ENCODE results near the gene OBSL1.

OBSL1 gene

GRCh38 chr2:219612577-219613286 is 41.4 kb upstream of the OBSL1 start:
- Histone ChIP-seq H3K9me3 (ENCODE audit: control insufficient read depth, insufficient read depth, low read length) (no peaks in the 10 kb centered on the region), H3K36me3 (ENCODE audit: control insufficient read depth, insufficient read depth, low read length) (peaks cover 5% of the 10 kb centered on the region), H3K27ac (ENCODE audit: low read length) (no peak overlapping the region), H3K4me3 (ENCODE audit: low read length) (no peak overlapping the region), H3K27me3 (ENCODE audit: control insufficient read depth, insufficient read depth, low read length) (no peaks in the 10 kb centered on the region), H3K4me1 (ENCODE audit: control insufficient read depth, insufficient read depth, low read length) (no peaks in the 10 kb centered on the region; the same call in 1 of the 2 replicates)
- no peak for DNase-seq (ENCODE audit: low read depth, low spot score)
- 100% methylated on average over 1 of the region's 15 CpGs for WGBS (ENCODE audit: insufficient coverage, insufficient read length)

GRCh38 chr2:219611866-219612576 is 40.7 kb upstream of the OBSL1 start:
- no peaks in the 10 kb centered on the region for H3K9me3 ChIP-seq (ENCODE audit: control insufficient read depth, insufficient read depth, low read length)
- peaks cover 5% of the 10 kb centered on the region for H3K36me3 ChIP-seq (ENCODE audit: control insufficient read depth, insufficient read depth, low read length)
- H3K4me3 ChIP-seq (ENCODE audit: low read length) = no peak overlapping the region
- no peak for DNase-seq (ENCODE audit: low read depth, low spot score)
- H3K27ac ChIP-seq (ENCODE audit: low read length) = no peak overlapping the region
- no peaks in the 10 kb centered on the region for H3K27me3 ChIP-seq (ENCODE audit: control insufficient read depth, insufficient read depth, low read length)
- whole genome bisulfite sequencing (ENCODE audit: insufficient coverage, insufficient read length) = no CpG with 5 or more reads among the region's 12 CpGs
- no peaks in the 10 kb centered on the region; the same call in 1 of the 2 replicates for H3K4me1 ChIP-seq (ENCODE audit: control insufficient read depth, insufficient read depth, low read length)

GRCh38 chr2:219611306-219611705 is 40.0 kb upstream of the OBSL1 start:
- H3K9me3 ChIP-seq (ENCODE audit: control insufficient read depth, insufficient read depth, low read length) = no peaks in the 10 kb centered on the region
- WGBS (ENCODE audit: insufficient coverage, insufficient read length) = no CpG with 5 or more reads among the region's 9 CpGs
- H3K4me3 ChIP-seq (ENCODE audit: low read length) = no peak overlapping the region
- H3K27me3 ChIP-seq (ENCODE audit: control insufficient read depth, insufficient read depth, low read length) = no peaks in the 10 kb centered on the region
- no peaks in the 10 kb centered on the region; the same call in 1 of the 2 replicates for H3K4me1 ChIP-seq (ENCODE audit: control insufficient read depth, insufficient read depth, low read length)
- DNase-seq (ENCODE audit: low read depth, low spot score) = no peak
- H3K36me3 ChIP-seq (ENCODE audit: control insufficient read depth, insufficient read depth, low read length) = peaks cover 8% of the 10 kb centered on the region
- no peak overlapping the region for H3K27ac ChIP-seq (ENCODE audit: low read length)

DNA sequence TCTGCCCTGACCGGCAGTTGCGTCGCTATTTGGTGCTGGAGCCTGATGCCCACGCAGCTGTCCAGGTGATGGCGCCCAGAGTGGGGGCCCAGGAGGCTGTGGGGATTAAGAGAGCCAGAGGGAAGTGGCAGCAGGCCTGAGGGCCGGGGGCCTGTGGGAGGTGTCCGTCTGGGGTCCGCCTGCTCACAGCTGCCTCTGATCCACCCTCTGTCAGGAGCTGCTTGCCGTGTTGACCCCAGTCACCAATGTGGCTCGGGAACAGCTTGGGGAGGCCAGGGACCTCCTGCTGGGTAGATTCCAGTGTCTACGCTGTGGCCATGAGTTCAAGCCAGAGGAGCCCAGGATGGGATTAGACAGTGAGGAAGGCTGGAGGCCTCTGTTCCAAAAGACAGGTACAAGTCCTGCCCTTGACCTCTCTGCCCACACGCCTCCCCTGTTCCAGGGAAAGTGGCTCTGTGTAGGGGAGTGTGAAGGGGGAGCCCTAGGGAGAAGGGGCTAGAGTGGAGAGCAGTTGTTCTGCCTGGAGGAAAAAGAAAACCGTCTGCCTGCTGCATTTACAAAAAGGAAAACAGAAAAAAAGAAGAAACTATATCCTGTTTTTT is 37.9 kb upstream of the OBSL1 start:
- DNase-seq (ENCODE audit: low read depth, low spot score) = no peak
- Histone ChIP-seq H3K4me1 (ENCODE audit: control insufficient read depth, insufficient read depth, low read length) (no peaks in the 10 kb centered on the region; the same call in 1 of the 2 replicates), H3K4me3 (ENCODE audit: low read length) (no peak overlapping the region), H3K27me3 (ENCODE audit: control insufficient read depth, insufficient read depth, low read length) (no peaks in the 10 kb centered on the region), H3K36me3 (ENCODE audit: control insufficient read depth, insufficient read depth, low read length) (peaks cover 12% of the 10 kb centered on the region), H3K27ac (ENCODE audit: low read length) (no peak overlapping the region), H3K9me3 (ENCODE audit: control insufficient read depth, insufficient read depth, low read length) (no peaks in the 10 kb centered on the region)
- no CpG with 5 or more reads among the region's 13 CpGs for WGBS (ENCODE audit: insufficient coverage, insufficient read length)

- no peak overlapping the region for H3K27ac ChIP-seq (ENCODE audit: low read length)
- peaks cover 9% of the 10 kb centered on the region for H3K36me3 ChIP-seq (ENCODE audit: control insufficient read depth, insufficient read depth, low read length)
- no peaks in the 10 kb centered on the region; the same call in 1 of the 2 replicates for H3K4me1 ChIP-seq (ENCODE audit: control insufficient read depth, insufficient read depth, low read length)
- H3K4me3 ChIP-seq (ENCODE audit: low read length) = no peak overlapping the region
- H3K27me3 ChIP-seq (ENCODE audit: control insufficient read depth, insufficient read depth, low read length) = no peaks in the 10 kb centered on the region
- no CpG with 5 or more reads among the region's 15 CpGs for WGBS (ENCODE audit: insufficient coverage, insufficient read length)
- no peak for DNase-seq (ENCODE audit: low read depth, low spot score)
- no peaks in the 10 kb centered on the region for H3K9me3 ChIP-seq (ENCODE audit: control insufficient read depth, insufficient read depth, low read length)
Observed at GRCh38 chr2:219608399-219608964, 37.1 kb upstream of the OBSL1 start.

DNA sequence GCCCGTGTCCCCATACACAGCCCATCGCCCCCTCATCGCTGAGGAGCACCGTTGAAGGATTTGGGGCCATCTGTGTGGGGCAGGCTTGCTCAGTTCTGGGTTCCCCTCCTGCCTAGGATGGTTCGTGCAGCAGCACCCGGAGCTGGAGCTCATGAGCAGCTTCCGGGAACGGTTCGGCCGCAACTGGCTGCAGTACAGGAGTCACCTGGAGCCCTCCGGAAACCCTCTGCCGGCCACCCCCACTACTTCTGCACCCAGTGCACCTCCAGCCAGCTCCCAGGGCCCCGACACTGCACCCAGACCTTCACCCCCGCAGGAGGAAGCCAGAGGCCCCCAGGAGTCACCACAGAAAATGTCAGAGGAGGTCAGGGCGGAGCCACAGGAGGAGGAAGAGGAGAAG is 36.6 kb upstream of the OBSL1 start:
- no peaks in the 10 kb centered on the region for H3K9me3 ChIP-seq (ENCODE audit: control insufficient read depth, insufficient read depth, low read length)
- no CpG with 5 or more reads among the region's 15 CpGs for WGBS (ENCODE audit: insufficient coverage, insufficient read length)
- H3K27me3 ChIP-seq (ENCODE audit: control insufficient read depth, insufficient read depth, low read length) = no peaks in the 10 kb centered on the region
- peaks cover 9% of the 10 kb centered on the region for H3K36me3 ChIP-seq (ENCODE audit: control insufficient read depth, insufficient read depth, low read length)
- H3K4me3 ChIP-seq (ENCODE audit: low read length) = no peak overlapping the region
- DNase-seq (ENCODE audit: low read depth, low spot score) = no peak
- no peak overlapping the region for H3K27ac ChIP-seq (ENCODE audit: low read length)
- H3K4me1 ChIP-seq (ENCODE audit: control insufficient read depth, insufficient read depth, low read length) = no peaks in the 10 kb centered on the region; the same call in 1 of the 2 replicates

- Histone ChIP-seq H3K27ac (ENCODE audit: low read length) (no peak overlapping the region), H3K27me3 (ENCODE audit: control insufficient read depth, insufficient read depth, low read length) (no peaks in the 10 kb centered on the region), H3K36me3 (ENCODE audit: control insufficient read depth, insufficient read depth, low read length) (peaks cover 16% of the 10 kb centered on the region), H3K4me3 (ENCODE audit: low read length) (no peak overlapping the region), H3K4me1 (ENCODE audit: control insufficient read depth, insufficient read depth, low read length) (no peaks in the 10 kb centered on the region), H3K9me3 (ENCODE audit: control insufficient read depth, insufficient read depth, low read length) (no peaks in the 10 kb centered on the region)
- WGBS (ENCODE audit: insufficient coverage, insufficient read length) = no CpG with 5 or more reads among the region's 6 CpGs
- DNase-seq (ENCODE audit: low read depth, low spot score) = no peak
Observed at GRCh38 chr2:219605607-219605954, 34.2 kb upstream of the OBSL1 start.

DNA sequence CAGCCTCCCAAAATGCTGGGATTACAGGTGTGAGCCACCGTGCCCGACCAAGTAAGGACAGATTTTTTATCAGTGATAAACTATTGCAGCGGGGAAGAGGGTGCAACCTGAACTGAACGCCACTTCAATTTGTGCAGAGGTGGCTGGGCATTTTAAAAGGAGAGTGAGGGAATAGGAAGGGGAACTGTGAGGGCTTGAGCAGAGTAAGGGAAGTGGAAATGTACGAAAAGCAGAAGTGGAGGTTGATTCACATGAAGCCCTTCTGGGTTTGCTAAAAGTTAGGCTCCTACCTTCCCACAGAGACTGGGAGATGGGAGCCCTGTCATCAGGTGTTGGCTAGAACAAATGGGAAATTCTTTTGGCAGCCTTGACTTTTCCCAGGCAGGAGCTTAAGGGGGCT is 32.4 kb upstream of the OBSL1 start:
- Histone ChIP-seq H3K27ac (ENCODE audit: low read length) (no peak overlapping the region), H3K36me3 (ENCODE audit: control insufficient read depth, insufficient read depth, low read length) (peaks cover 16% of the 10 kb centered on the region), H3K27me3 (ENCODE audit: control insufficient read depth, insufficient read depth, low read length) (no peaks in the 10 kb centered on the region), H3K4me1 (ENCODE audit: control insufficient read depth, insufficient read depth, low read length) (no peaks in the 10 kb centered on the region), H3K9me3 (ENCODE audit: control insufficient read depth, insufficient read depth, low read length) (no peaks in the 10 kb centered on the region), H3K4me3 (ENCODE audit: low read length) (no peak overlapping the region)
- DNase-seq (ENCODE audit: low read depth, low spot score) = no peak
- no CpG with 5 or more reads among the region's 5 CpGs for WGBS (ENCODE audit: insufficient coverage, insufficient read length)

- H3K27ac ChIP-seq (ENCODE audit: low read length) = no peak overlapping the region
Observed at GRCh38 chr2:219598308-219599078, 27.2 kb upstream of the OBSL1 start.

More at GRCh38 chr2:219598308-219599078, 27.2 kb upstream of the OBSL1 start:
- peaks cover 1% of the 10 kb centered on the region; the same call in 1 of the 2 replicates for H3K4me1 ChIP-seq (ENCODE audit: control insufficient read depth, insufficient read depth, low read length)
- H3K9me3 ChIP-seq (ENCODE audit: control insufficient read depth, insufficient read depth, low read length) = no peaks in the 10 kb centered on the region
- H3K27me3 ChIP-seq (ENCODE audit: control insufficient read depth, insufficient read depth, low read length) = no peaks in the 10 kb centered on the region
- peak overlapping the region; percentile 90; the same call in 1 of the 2 replicates for H3K4me3 ChIP-seq (ENCODE audit: low read length)
- WGBS (ENCODE audit: insufficient coverage, insufficient read length) = no CpG with 5 or more reads among the region's 9 CpGs
- DNase-seq (ENCODE audit: low read depth, low spot score) = no peak
- H3K36me3 ChIP-seq (ENCODE audit: control insufficient read depth, insufficient read depth, low read length) = peaks cover 7% of the 10 kb centered on the region; the same call in 1 of the 2 replicates
